K562 (cell line): ENCODE data around the gene DDAH2. TPM values are rescaled to one million over a fixed set of nuclear protein-coding genes. Genes with fewer than 3 reads are reported as not detected.

Experiments
- ARNT ChIP-seq, 2 experiments: fragments of 450-650 bp; IDR thresholded peaks; 2 replicates each; pipeline ENCODE4 v1.6.1; 2016; ENCODE audit warnings: mild to moderate bottlenecking in 1 of 2
- ATF3 ChIP-seq, 2 experiments: fragments of 450-650 bp in 1 of 2; sonication (generic) in 1 of 2; formaldehyde crosslinking in 1 of 2; IDR thresholded peaks in 1 of 2; conservative IDR thresholded peaks in 1 of 2; 2 replicates each; pipeline versions ENCODE4 v1.6.1 to v1.8.1; 2016 to 2023; ENCODE audit warnings: mild to moderate bottlenecking in 2 of 2, moderate library complexity in 2 of 2, inconsistent platforms in 1 of 2, missing genetic modification reagents in 1 of 2
- CBX2 ChIP-seq: fragments of 200-600 bp; sonication (generic); IDR thresholded peaks from one replicate; pipeline ENCODE4 v1.6.1; 2012; ENCODE audit warnings: mild to moderate bottlenecking, low read length, inconsistent platforms; ENCODE audit not compliant: insufficient read depth, poor library complexity, severe bottlenecking
- DEAF1 ChIP-seq: fragments of 450-650 bp; formaldehyde crosslinking; IDR thresholded peaks from 2 replicates; pipeline ENCODE4 v1.4.0; 2020; ENCODE audit warnings: mild to moderate bottlenecking, moderate library complexity
- DIDO1 ChIP-seq: fragments of 450-650 bp; IDR thresholded peaks from 2 replicates; pipeline ENCODE4 v1.6.1; 2016; ENCODE audit warnings: low read depth, missing biosample characterization, missing genetic modification characterization
- ELF4 ChIP-seq: fragments of 450-650 bp; formaldehyde crosslinking; IDR thresholded peaks from 2 replicates; pipeline ENCODE4 v1.4.0; 2022; ENCODE audit warnings: missing genetic modification characterization
- ELK3 ChIP-seq: fragments of 450-650 bp; formaldehyde crosslinking; IDR thresholded peaks from 2 replicates; pipeline ENCODE4 v1.4.0; 2020; ENCODE audit warnings: mild to moderate bottlenecking
- GATA2 ChIP-seq: sonication (generic); formaldehyde crosslinking; IDR thresholded peaks from 2 replicates; pipeline ENCODE4 v1.4.0; 2020; ENCODE audit warnings: mild to moderate bottlenecking, missing genetic modification reagents
- ID3 ChIP-seq, 2 experiments: fragments of 250-450 bp in 1 of 2; fragments of 450-650 bp in 1 of 2; sonication (Bioruptor Pico) in 1 of 2; IDR thresholded peaks; 2 replicates each; pipeline versions ENCODE4 v1.6.1 to v1.8.0; 2016 to 2021; ENCODE audit warnings: mild to moderate bottlenecking in 2 of 2, moderate library complexity in 2 of 2, missing compliant biosample characterization in 1 of 2, missing genetic modification characterization in 1 of 2
- KAT8 ChIP-seq: fragments of 450-650 bp; IDR thresholded peaks from 2 replicates; pipeline ENCODE4 v1.6.1; 2016; ENCODE audit warnings: low read depth, mild to moderate bottlenecking
- MTA2 ChIP-seq: fragments of 450-650 bp; IDR thresholded peaks from 2 replicates; pipeline ENCODE4 v1.6.1; 2016; ENCODE audit warnings: low read depth
- MYBL2 ChIP-seq, 2 experiments: fragments of 450-650 bp in 1 of 2; sonication (generic) in 1 of 2; formaldehyde crosslinking in 1 of 2; IDR thresholded peaks; 2 replicates each; pipeline versions ENCODE4 v1.6.1 to v1.8.1; 2017 to 2022; ENCODE audit warnings: borderline replicate concordance in 1 of 2, inconsistent platforms in 1 of 2, low read depth in 1 of 2, mild to moderate bottlenecking in 1 of 2, missing genetic modification reagents in 1 of 2, moderate library complexity in 1 of 2
- NCOA2 ChIP-seq, 2 experiments: fragments of 450-650 bp; IDR thresholded peaks; 2 replicates each; pipeline ENCODE4 v1.6.1; 2018; ENCODE audit warnings: mild to moderate bottlenecking in 2 of 2, moderate library complexity in 1 of 2; ENCODE audit not compliant: partially characterized antibody in 2 of 2
- NFE2 ChIP-seq: IDR thresholded peaks from 2 replicates; pipeline ENCODE4 v1.6.1; 2014; ENCODE audit warnings: antibody characterized with exemption, low read depth
- RAD21 ChIP-seq, 2 experiments: fragments of 250-450 bp in 1 of 2; fragments of 450-650 bp in 1 of 2; sonication (Bioruptor Pico) in 1 of 2; formaldehyde crosslinking in 1 of 2; IDR thresholded peaks in 1 of 2; conservative IDR thresholded peaks in 1 of 2; 2 replicates each; pipeline versions ENCODE4 v1.4.0 to v1.8.0; 2020 to 2022; ENCODE audit warnings: mild to moderate bottlenecking in 2 of 2, moderate library complexity in 1 of 2
- THRAP3 ChIP-seq: fragments of 450-650 bp; IDR thresholded peaks from 2 replicates; pipeline ENCODE4 v1.6.1; 2016; ENCODE audit warnings: mild to moderate bottlenecking, inconsistent platforms, borderline replicate concordance
- TOE1 ChIP-seq, 2 experiments: fragments of 450-650 bp in 1 of 2; sonication (generic) in 1 of 2; formaldehyde crosslinking in 1 of 2; IDR thresholded peaks; 2 replicates each; pipeline versions ENCODE4 v1.7.1 to v1.8.0; 2016 to 2022; ENCODE audit warnings: borderline replicate concordance in 2 of 2, mild to moderate bottlenecking in 2 of 2, antibody characterized with exemption in 1 of 2, inconsistent platforms in 1 of 2, low read depth in 1 of 2, missing genetic modification reagents in 1 of 2, moderate library complexity in 1 of 2
- ZEB2 ChIP-seq: fragments of 450-650 bp; IDR thresholded peaks from 2 replicates; pipeline ENCODE4 v1.6.1; 2016
- ZFX ChIP-seq: sonication (generic); formaldehyde crosslinking; IDR thresholded peaks from 2 replicates; pipeline ENCODE4 v1.8.0; 2022; ENCODE audit warnings: mild to moderate bottlenecking, missing genetic modification reagents, moderate library complexity
- ZNF232 ChIP-seq: sonication (generic); formaldehyde crosslinking; IDR thresholded peaks from 2 replicates; pipeline ENCODE4 v1.8.0; 2022; ENCODE audit warnings: mild to moderate bottlenecking, missing genetic modification reagents
- ZNF239 ChIP-seq: fragments of 250-450 bp; sonication (Bioruptor Pico); IDR thresholded peaks from 2 replicates; pipeline ENCODE4 v1.4.0; 2020; ENCODE audit warnings: mild to moderate bottlenecking
- ZNF282 ChIP-seq: sonication (generic); formaldehyde crosslinking; IDR thresholded peaks from 2 replicates; pipeline ENCODE4 v1.8.1; 2023; ENCODE audit warnings: missing genetic modification reagents
- polyA plus RNA-seq, 8 experiments: library from polyadenylated mRNA; depleted of rRNA in 4 of 8; stranded (reverse) in 5 of 8; unstranded in 3 of 8; fragments of >200 nt; fragmentation: Nextera tagmentation in 2 of 8; fragmentation: Illumina TruSeq in 1 of 8; extraction: Ambion mirVana in 2 of 8; extraction: Trizol in 1 of 8; gene quantifications; 2 replicates each; pipeline versions ENCODE4 v1.2.1 to v1.2.3, GENCODE V29; 2011 to 2014; ENCODE audit warnings: inconsistent platforms in 1 of 8, missing spikeins in 1 of 8
- total RNA-seq, 7 experiments: library from RNA; depleted of rRNA in 6 of 7; stranded (reverse); fragments of >200 nt in 6 of 7; fragmentation: Illumina TruSeq in 2 of 7; extraction: Trizol in 2 of 7; gene quantifications; 2 replicates each; pipeline versions ENCODE4 v1.2.1 to v1.2.3, GENCODE V29; 2011 to 2021; ENCODE audit warnings: low replicate concordance in 1 of 7

The DDAH2 gene
- total and polyA plus RNA-seq, 9 of the 15 experiments (the other 6 are each of a cell fraction or from before 2014, with no cell fraction given): 1.8 to 45.4 (median 21.4) TPM

GRCh38 chr6:31776989-31777666, 48.0 kb upstream of the DDAH2 start, which contains the start of gene VWA7 (continued):
- TF ChIP-seq NCOA2 (IDR thresholded peaks at IDR 0.05; ENCODE audit: partially characterized antibody in 2 of 2): no peak
- TF ChIP-seq DIDO1 (tag): 0 out of 2 replicates have a peak, but pooled peaks have one; percentile 19
- TF ChIP-seq ATF3 (IDR thresholded peaks at IDR 0.05): peak; percentile 96
- TF ChIP-seq ATF3 (CRISPR knock-in tag; conservative IDR thresholded peaks at IDR 0.05): peak; percentile 95
- peak in 1 of 2 experiments; percentile 89 for TF ChIP-seq ARNT (IDR thresholded peaks at IDR 0.05)
- TF ChIP-seq ELF4: peak; percentile 73; the same call in 1 of the 2 replicates
- TF ChIP-seq DEAF1 (CRISPR knock-in tag): 0 out of 2 replicates have a peak, but pooled peaks have one; percentile 27
- peak; percentile 61; the same call in 1 of the 2 replicates for TF ChIP-seq ZFX (CRISPR knock-in tag)
- TF ChIP-seq ELK3 (CRISPR knock-in tag): no peak
- TF ChIP-seq THRAP3: peak; percentile 31; the same call in 1 of the 2 replicates
- TF ChIP-seq CBX2: no peak
- TF ChIP-seq MTA2: peak; percentile 63; the same call in 1 of the 2 replicates
- no peak for TF ChIP-seq KAT8
- peak; percentile 90; the same call in 1 of the 2 replicates for TF ChIP-seq TOE1 (IDR thresholded peaks at IDR 0.05; ENCODE audit: borderline replicate concordance)
- TF ChIP-seq TOE1 (CRISPR knock-in tag; IDR thresholded peaks at IDR 0.05; ENCODE audit: borderline replicate concordance, low read depth): no peak
- no peak for TF ChIP-seq ZNF232 (CRISPR knock-in tag)
- no peak for TF ChIP-seq ZNF239 (CRISPR knock-in tag)
- TF ChIP-seq NFE2: peak; percentile 99
- TF ChIP-seq RAD21 (CRISPR knock-in tag; conservative IDR thresholded peaks at IDR 0.05 in 1 of 2, IDR thresholded peaks at IDR 0.05 in 1 of 2): peak; percentile 46 to 80
- TF ChIP-seq MYBL2 (IDR thresholded peaks at IDR 0.05; ENCODE audit: low read depth): no peak
- TF ChIP-seq MYBL2 (CRISPR knock-in tag; IDR thresholded peaks at IDR 0.05; ENCODE audit: borderline replicate concordance): no peak
- TF ChIP-seq GATA2 (CRISPR knock-in tag): no peak
- TF ChIP-seq ID3 (CRISPR knock-in tag; IDR thresholded peaks at IDR 0.05): no peak
- peak; percentile 96 for TF ChIP-seq ID3 (tag; IDR thresholded peaks at IDR 0.05)
- no peak for TF ChIP-seq ZNF282 (CRISPR knock-in tag)
- peak; percentile 95 for TF ChIP-seq ZEB2
